K562 (cell line): ENCODE results near the gene CDH18. TPM values are rescaled to one million over a fixed set of nuclear protein-coding genes. Genes with fewer than 3 reads are reported as not detected.

Experiments
- ATAC-seq: fragments of 200-7000 bp; cut with Tn5 transposase; 3 replicates; pipeline ENCODE4 v1.9.1; 2020; ENCODE audit warnings: moderate library complexity
- BruUV-seq: library from RNA; stranded (reverse); fragments of 400-500 nt; replicated peaks from 2 replicates; lab custom pipeline; 2021; lab: Mats Ljungman, UMichigan
- CTCF ChIA-PET: fragments of 300-600 bp; formaldehyde crosslinking; extraction: SDS; loops from one replicate; lab custom pipeline; 2021; ENCODE audit warnings: low intra/inter-chr PET ratio; lab: Yijun Ruan, JAX
- POLR2A ChIA-PET: fragments of 300-600, 350-650 bp; sonication (Branson Sonifier 250); formaldehyde crosslinking; extraction: SDS; loops from one replicate; lab custom pipeline; 2021; ENCODE audit warnings: antibody characterized with exemption, inconsistent platforms; lab: Yijun Ruan, JAX
- DNase-seq, 4 experiments: peaks; one replicate each; pipeline versions ENCODE4 v3.0.0 to v3.0.0-alpha.2; 2011 to 2018; ENCODE audit warnings: low spot score in 3 of 4, mixed read lengths in 3 of 4; ENCODE audit errors: extremely low read depth in 1 of 4
- FAIRE-seq: peaks from 2 replicates; lab custom pipeline; 2011; peaks lifted over from hg19 to GRCh38; lab: Jason Lieb, UNC
- H2AFZ ChIP-seq: 2 replicates; pipeline ENCODE4 v1.6.0; 2011; ENCODE audit warnings: low read depth, low read length, control low read depth, inconsistent platforms
- H3K27ac ChIP-seq: fragments of 200-600 bp; 3 replicates; pipeline ENCODE4 v1.8.0; 2011; ENCODE audit warnings: low read depth, mild to moderate bottlenecking, control low read depth, inconsistent platforms, low read length, moderate library complexity, mixed read lengths; ENCODE audit errors: extremely low read depth
- H3K27me3 ChIP-seq, 2 experiments: fragments of 300-600 bp in 1 of 2; 2 replicates in 1 of 2; 3 replicates in 1 of 2; pipeline versions ENCODE4 v1.6.0 to v1.8.0; 2011; ENCODE audit warnings: inconsistent platforms in 2 of 2, low read length in 2 of 2, mild to moderate bottlenecking in 1 of 2, mixed read lengths in 1 of 2, moderate library complexity in 1 of 2; ENCODE audit not compliant: control insufficient read depth in 2 of 2, insufficient read depth in 2 of 2
- H3K36me3 ChIP-seq: fragments of 300-600 bp; 3 replicates; pipeline ENCODE4 v1.8.0; 2011; ENCODE audit warnings: mild to moderate bottlenecking, low read length, inconsistent platforms; ENCODE audit not compliant: control insufficient read depth, insufficient read depth
- H3K4me1 ChIP-seq, 2 experiments: fragments of 200-600 bp in 1 of 2; replicated peaks in 1 of 2; 2 replicates in 1 of 2; 3 replicates in 1 of 2; pipeline versions ENCODE4 v1.5.1 to v1.8.0; 2011; ENCODE audit warnings: inconsistent platforms in 2 of 2, low read length in 2 of 2, mild to moderate bottlenecking in 1 of 2, mixed read lengths in 1 of 2, moderate library complexity in 1 of 2; ENCODE audit not compliant: control insufficient read depth in 2 of 2, insufficient read depth in 2 of 2
- H3K4me2 ChIP-seq: 2 replicates; pipeline ENCODE4 v1.6.1; 2011; ENCODE audit warnings: low read length, control low read depth, inconsistent platforms, mixed read lengths; ENCODE audit not compliant: insufficient read depth
- H3K4me3 ChIP-seq: fragments of 200-600 bp; sonication (generic), shearing (Covaris generic); 2 replicates; pipeline ENCODE4 v1.5.1; 2016; ENCODE audit warnings: control low read depth, inconsistent platforms
- H3K79me2 ChIP-seq: fragments of 200-600 bp; 3 replicates; pipeline ENCODE4 v1.8.0; 2011; ENCODE audit warnings: low read length, inconsistent platforms; ENCODE audit not compliant: control insufficient read depth, insufficient read depth
- H3K9ac ChIP-seq, 2 experiments: 2 replicates each; pipeline versions ENCODE4 v1.6.0 to v1.6.1; 2011; ENCODE audit warnings: low read depth in 2 of 2, low read length in 2 of 2, control low read depth in 1 of 2, inconsistent platforms in 1 of 2, mild to moderate bottlenecking in 1 of 2, mixed read lengths in 1 of 2; ENCODE audit not compliant: insufficient read depth in 1 of 2
- H3K9me1 ChIP-seq: one replicate; pipeline ENCODE4 v1.6.0; 2011; ENCODE audit warnings: inconsistent platforms, mild to moderate bottlenecking, low read length, moderate library complexity; ENCODE audit not compliant: control insufficient read depth, insufficient read depth
- H3K9me3 ChIP-seq: replicated peaks from 2 replicates; pipeline ENCODE4 v1.5.1; 2011; ENCODE audit warnings: low read depth, low read length, inconsistent platforms; ENCODE audit not compliant: control insufficient read depth, insufficient read depth
- H4K20me1 ChIP-seq: replicated peaks from 2 replicates; pipeline ENCODE4 v1.6.1; 2011; ENCODE audit warnings: low read length, inconsistent platforms, mixed read lengths; ENCODE audit not compliant: control insufficient read depth, insufficient read depth
- ADNP ChIP-seq: fragments of 200-800 bp; sonication (Bioruptor generic); IDR thresholded peaks from 2 replicates; pipeline ENCODE4 v1.6.1; 2016; ENCODE audit warnings: missing genetic modification characterization, missing compliant biosample characterization
- EWSR1 ChIP-seq: fragments of 450-650 bp; IDR thresholded peaks from 2 replicates; pipeline ENCODE4 v1.6.1; 2018; ENCODE audit warnings: borderline replicate concordance, mild to moderate bottlenecking, low read depth, moderate library complexity; ENCODE audit not compliant: partially characterized antibody
- HIVEP1 ChIP-seq: fragments of 250-450 bp; sonication (Bioruptor Pico); IDR thresholded peaks from 2 replicates; pipeline ENCODE4 v1.4.0; 2020; ENCODE audit warnings: mild to moderate bottlenecking
- SRSF1 ChIP-seq: fragments of 200-400 bp; formaldehyde crosslinking; IDR thresholded peaks from 2 replicates; pipeline ENCODE4 v1.6.1; 2017; ENCODE audit warnings: mild to moderate bottlenecking, low read depth, low read length, moderate library complexity
- WGBS: fragments of 100-300 bp; shearing (Covaris generic); methylation state at CpG from one replicate; pipeline ENCODE4 v1.1.6; 2016; ENCODE audit warnings: low coverage, mixed read lengths; ENCODE audit not compliant: insufficient coverage; ENCODE audit errors: missing lambda C conversion rate; 5-methylcytosine and 5-hydroxymethylcytosine counted together
- in situ Hi-C: fragments of 300-500 bp; cut with MboI; formaldehyde crosslinking; loops from 4 replicates; pipeline ENCODE4 v1.15.0; 2018; ENCODE audit warnings: inconsistent platforms, mixed read lengths
- intact Hi-C: fragments of 100-400 bp; cut with micrococcal nuclease; formaldehyde crosslinking; loops from 2 replicates; pipeline ENCODE4 v1.14.2; 2022
- polyA plus RNA-seq, 8 experiments: library from polyadenylated mRNA; depleted of rRNA in 4 of 8; stranded (reverse) in 5 of 8; unstranded in 3 of 8; fragments of >200 nt; fragmentation: Nextera tagmentation in 2 of 8; fragmentation: Illumina TruSeq in 1 of 8; extraction: Ambion mirVana in 2 of 8; extraction: Trizol in 1 of 8; gene quantifications; 2 replicates each; pipeline versions ENCODE4 v1.2.1 to v1.2.3, GENCODE V29; 2011 to 2014; ENCODE audit warnings: inconsistent platforms in 1 of 8, missing spikeins in 1 of 8
- total RNA-seq, 7 experiments: library from RNA; depleted of rRNA in 6 of 7; stranded (reverse); fragments of >200 nt in 6 of 7; fragmentation: Illumina TruSeq in 2 of 7; extraction: Trizol in 2 of 7; gene quantifications; 2 replicates each; pipeline versions ENCODE4 v1.2.1 to v1.2.3, GENCODE V29; 2011 to 2021; ENCODE audit warnings: low replicate concordance in 1 of 7
- TF ChIP-seq, protein P1 (sequence below): fragments of 450-650 bp; formaldehyde crosslinking; IDR thresholded peaks from 2 replicates; pipeline ENCODE4 v1.4.0; 2022; ENCODE audit warnings: missing genetic modification characterization
- TF ChIP-seq, protein P2 (sequence below): sonication (generic); formaldehyde crosslinking; IDR thresholded peaks from 2 replicates; pipeline ENCODE4 v1.9.0; 2022; ENCODE audit warnings: mild to moderate bottlenecking, missing genetic modification reagents

Gene CDH18
- total and polyA plus RNA-seq, 9 of the 15 experiments (the other 6 are each of a cell fraction or from before 2014, with no cell fraction given), result 0.18 to 1.4 (median 0.31) TPM

DNA sequence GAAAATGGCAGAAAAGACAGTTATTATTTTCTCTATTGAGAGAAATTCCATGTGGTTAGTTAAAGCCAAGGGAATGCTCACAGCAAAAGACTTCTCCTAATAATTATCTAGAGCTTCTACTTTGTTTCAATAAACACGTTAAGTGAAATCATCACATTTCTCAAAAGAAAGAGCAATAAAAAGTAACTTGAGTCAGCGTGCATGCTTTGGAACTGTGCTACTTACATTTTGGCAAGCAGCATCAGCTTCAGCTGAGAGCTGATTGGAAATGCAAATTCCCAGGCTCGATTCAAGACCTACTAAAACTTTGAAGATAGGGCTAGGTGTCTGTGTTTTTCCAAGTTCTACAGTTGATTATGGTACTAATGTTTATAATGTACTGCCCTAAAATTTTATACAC is 132.1 kb downstream of the CDH18 start:
- Histone ChIP-seq H3K4me2 (no peak overlapping the region), H3K9ac (no peak overlapping the region), H3K9me3 (no peaks in the 10 kb centered on the region), H3K79me2 (no peaks in the 10 kb centered on the region), H2AFZ (no peak overlapping the region), H3K27ac (no peak overlapping the region), H3K4me3 (no peak overlapping the region), H3K27me3 (no peaks in the 10 kb centered on the region), H4K20me1 (no peaks in the 10 kb centered on the region), H3K9me1 (no peaks in the 10 kb centered on the region), H3K4me1 (no peaks in the 10 kb centered on the region), H3K36me3 (no peaks in the 10 kb centered on the region)
- BruUV-seq, result no TSS peak
- FAIRE-seq (no peak), ATAC-seq (no peak), DNase-seq (no peak)
- POLR2A ChIA-PET, result no interaction called here
- TF ChIP-seq HIVEP1 (CRISPR knock-in tag) (no peak), SRSF1 (no peak), EWSR1 (no peak), ADNP (tag) (no peak)
- TF ChIP-seq, protein P1, sequence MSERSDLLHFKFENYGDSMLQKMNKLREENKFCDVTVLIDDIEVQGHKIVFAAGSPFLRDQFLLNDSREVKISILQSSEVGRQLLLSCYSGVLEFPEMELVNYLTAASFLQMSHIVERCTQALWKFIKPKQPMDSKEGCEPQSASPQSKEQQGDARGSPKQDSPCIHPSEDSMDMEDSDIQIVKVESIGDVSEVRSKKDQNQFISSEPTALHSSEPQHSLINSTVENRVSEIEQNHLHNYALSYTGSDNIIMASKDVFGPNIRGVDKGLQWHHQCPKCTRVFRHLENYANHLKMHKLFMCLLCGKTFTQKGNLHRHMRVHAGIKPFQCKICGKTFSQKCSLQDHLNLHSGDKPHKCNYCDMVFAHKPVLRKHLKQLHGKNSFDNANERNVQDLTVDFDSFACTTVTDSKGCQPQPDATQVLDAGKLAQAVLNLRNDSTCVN (CRISPR knock-in tag), result no peak
- TF ChIP-seq, protein P2, sequence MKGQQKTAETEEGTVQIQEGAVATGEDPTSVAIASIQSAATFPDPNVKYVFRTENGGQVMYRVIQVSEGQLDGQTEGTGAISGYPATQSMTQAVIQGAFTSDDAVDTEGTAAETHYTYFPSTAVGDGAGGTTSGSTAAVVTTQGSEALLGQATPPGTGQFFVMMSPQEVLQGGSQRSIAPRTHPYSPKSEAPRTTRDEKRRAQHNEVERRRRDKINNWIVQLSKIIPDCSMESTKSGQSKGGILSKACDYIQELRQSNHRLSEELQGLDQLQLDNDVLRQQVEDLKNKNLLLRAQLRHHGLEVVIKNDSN, result no peak
- CTCF ChIA-PET, result no interaction called here
- intact Hi-C loops, result no loop called here
- in situ Hi-C loops, result no loop called here
- WGBS, result 2% methylated on average over 3 of the region's 3 CpGs
